WTC11 (cell line): ENCODE data around the gene DCLRE1A. TPM values are rescaled to one million over a fixed set of nuclear protein-coding genes. Genes with fewer than 3 reads are reported as not detected.

Experiments used
- ATAC-seq: fragments of 200-7000 bp; cut with Tn5 transposase; 2 replicates; pipeline ENCODE4 v1.10.0; 2021; ENCODE audit warnings: mild to moderate bottlenecking, moderate library complexity
- CTCF ChIA-PET: fragments of 300-600 bp; sonication (Branson Sonifier 250); formaldehyde crosslinking; loops from one replicate; lab custom pipeline; 2021; ENCODE audit warnings: antibody characterized with exemption; lab: Charles Lee
- POLR2A ChIA-PET: fragments of 350-600 bp; sonication (Branson Sonifier 250); formaldehyde crosslinking; loops from one replicate; lab custom pipeline; 2021; ENCODE audit warnings: antibody characterized with exemption; lab: Charles Lee
- DNase-seq: peaks from one replicate; pipeline ENCODE4 v3.0.0; 2021; ENCODE audit warnings: low spot score
- H3K27ac Mint-ChIP-seq: 2 replicates; pipeline ENCODE4 v1.8.0; 2021; ENCODE audit warnings: mixed read lengths
- H3K27me3 Mint-ChIP-seq: 2 replicates; pipeline ENCODE4 v1.8.0; 2021; ENCODE audit warnings: low read depth, mild to moderate bottlenecking, moderate library complexity, mixed read lengths
- H3K36me3 Mint-ChIP-seq: 2 replicates; pipeline ENCODE4 v1.8.0; 2021; ENCODE audit warnings: mixed read lengths
- H3K4me1 Mint-ChIP-seq: 2 replicates; pipeline ENCODE4 v1.8.0; 2022; ENCODE audit warnings: mixed read lengths
- H3K4me3 Mint-ChIP-seq: 2 replicates; pipeline ENCODE4 v1.8.0; 2021; ENCODE audit warnings: mild to moderate bottlenecking, moderate library complexity, mixed read lengths
- H3K9me3 Mint-ChIP-seq: 2 replicates; pipeline ENCODE4 v1.8.0; 2021; ENCODE audit warnings: mixed read lengths
- CBFB ChIP-seq: sonication (generic); formaldehyde crosslinking; IDR thresholded peaks from 2 replicates; pipeline ENCODE4 v1.8.1; 2022; ENCODE audit warnings: mild to moderate bottlenecking, low read depth, missing genetic modification reagents
- CREM ChIP-seq: sonication (generic); formaldehyde crosslinking; IDR thresholded peaks from 2 replicates; pipeline ENCODE4 v1.8.1; 2022; ENCODE audit warnings: mild to moderate bottlenecking, missing genetic modification reagents, moderate library complexity
- ELF4 ChIP-seq: sonication (generic); formaldehyde crosslinking; IDR thresholded peaks from 2 replicates; pipeline ENCODE4 v1.8.1; 2022; ENCODE audit warnings: low read depth, mild to moderate bottlenecking, moderate library complexity, missing genetic modification reagents
- EMX1 ChIP-seq: fragments of 250-450 bp; sonication (Bioruptor Pico); IDR thresholded peaks from 2 replicates; pipeline ENCODE4 v1.8.0; 2021; ENCODE audit warnings: mild to moderate bottlenecking
- ESRRA ChIP-seq: sonication (generic); formaldehyde crosslinking; IDR thresholded peaks from 2 replicates; pipeline ENCODE4 v1.8.1; 2022; ENCODE audit warnings: mild to moderate bottlenecking, missing genetic modification reagents, borderline replicate concordance
- GRHL2 ChIP-seq: fragments of 250-450 bp; sonication (Bioruptor Pico); IDR thresholded peaks from 2 replicates; pipeline ENCODE4 v1.8.0; 2022; ENCODE audit warnings: mild to moderate bottlenecking, moderate library complexity; ENCODE audit not compliant: insufficient replicate concordance, severe bottlenecking
- GTF2I ChIP-seq: fragments of 250-450 bp; sonication (Bioruptor Pico); conservative IDR thresholded peaks from 2 replicates; pipeline ENCODE4 v1.4.0; 2021; ENCODE audit warnings: mild to moderate bottlenecking
- HMGA2 ChIP-seq: fragments of 250-450 bp; sonication (Bioruptor Pico); IDR thresholded peaks from 2 replicates; pipeline ENCODE4 v1.4.0; 2021; ENCODE audit warnings: mild to moderate bottlenecking, moderate library complexity
- JAZF1 ChIP-seq: fragments of 250-450 bp; sonication (Bioruptor Pico); IDR thresholded peaks from 2 replicates; pipeline ENCODE4 v1.9.0; 2021; ENCODE audit warnings: moderate library complexity, mild to moderate bottlenecking, inconsistent platforms
- KAT7 ChIP-seq: sonication (generic); formaldehyde crosslinking; IDR thresholded peaks from 2 replicates; pipeline ENCODE4 v1.8.1; 2023; ENCODE audit warnings: missing genetic modification reagents, mild to moderate bottlenecking, borderline replicate concordance
- MXD4 ChIP-seq: fragments of 250-450 bp; sonication (Bioruptor Pico); IDR thresholded peaks from 2 replicates; pipeline ENCODE4 v1.8.0; 2021; ENCODE audit warnings: mild to moderate bottlenecking, moderate library complexity, borderline replicate concordance
- NFE2L1 ChIP-seq: sonication (generic); formaldehyde crosslinking; IDR thresholded peaks from 2 replicates; pipeline ENCODE4 v1.8.1; 2023; ENCODE audit warnings: missing genetic modification reagents
- NFYB ChIP-seq: sonication (generic); formaldehyde crosslinking; conservative IDR thresholded peaks from 2 replicates; pipeline ENCODE4 v1.8.0; 2022; ENCODE audit warnings: low read depth, missing genetic modification reagents
- SMAD4 ChIP-seq: sonication (generic); formaldehyde crosslinking; IDR thresholded peaks from 2 replicates; pipeline ENCODE4 v1.8.0; 2022; ENCODE audit warnings: mild to moderate bottlenecking, missing genetic modification reagents
- TCF7 ChIP-seq: sonication (generic); formaldehyde crosslinking; IDR thresholded peaks from 2 replicates; pipeline ENCODE4 v1.8.0; 2022; ENCODE audit warnings: mild to moderate bottlenecking, low read depth, missing genetic modification reagents, moderate library complexity
- TEAD1 ChIP-seq: sonication (generic); formaldehyde crosslinking; IDR thresholded peaks from 2 replicates; pipeline ENCODE4 v1.8.0; 2022; ENCODE audit warnings: mild to moderate bottlenecking, missing genetic modification reagents
- ZNF121 ChIP-seq: sonication (generic); formaldehyde crosslinking; IDR thresholded peaks from 2 replicates; pipeline ENCODE4 v1.8.0; 2023; ENCODE audit warnings: missing genetic modification reagents
- ZNF138 ChIP-seq: sonication (generic); formaldehyde crosslinking; conservative IDR thresholded peaks from 2 replicates; pipeline ENCODE4 v1.8.1; 2022; ENCODE audit warnings: mild to moderate bottlenecking, moderate library complexity, missing genetic modification reagents
- ZNF263 ChIP-seq: sonication (generic); formaldehyde crosslinking; IDR thresholded peaks from 2 replicates; pipeline ENCODE4 v1.8.1; 2022; ENCODE audit warnings: low read depth, mild to moderate bottlenecking, moderate library complexity, missing genetic modification reagents
- ZNF671 ChIP-seq: fragments of 250-450 bp; sonication (Bioruptor Pico); IDR thresholded peaks from 2 replicates; pipeline ENCODE4 v1.8.0; 2021; ENCODE audit warnings: mild to moderate bottlenecking
- total RNA-seq: library from RNA; stranded (reverse); gene quantifications from 3 replicates; pipeline ENCODE4 v1.2.3, GENCODE V29; 2021
- TF ChIP-seq, protein P1 (sequence below): sonication (generic); formaldehyde crosslinking; IDR thresholded peaks from 2 replicates; pipeline ENCODE4 v1.8.1; 2022; ENCODE audit warnings: low read depth, missing genetic modification reagents, borderline replicate concordance
- TF ChIP-seq, protein P2 (sequence below): sonication (generic); formaldehyde crosslinking; IDR thresholded peaks from 2 replicates; pipeline ENCODE4 v1.8.1; 2022; ENCODE audit warnings: mild to moderate bottlenecking, moderate library complexity, missing genetic modification reagents
- TF ChIP-seq, protein P3 (sequence below): sonication (generic); formaldehyde crosslinking; conservative IDR thresholded peaks from 2 replicates; pipeline ENCODE4 v1.8.1; 2023; ENCODE audit warnings: mild to moderate bottlenecking, low read depth, missing genetic modification reagents, moderate library complexity
- TF ChIP-seq, protein P4 (sequence below): fragments of 250-450 bp; sonication (Bioruptor Pico); IDR thresholded peaks from 2 replicates; pipeline ENCODE4 v1.9.0; 2021; ENCODE audit warnings: mild to moderate bottlenecking, borderline replicate concordance

The DCLRE1A gene
- total RNA-seq, 1 experiment from 2014 or later, result 11.3 TPM

DNA sequence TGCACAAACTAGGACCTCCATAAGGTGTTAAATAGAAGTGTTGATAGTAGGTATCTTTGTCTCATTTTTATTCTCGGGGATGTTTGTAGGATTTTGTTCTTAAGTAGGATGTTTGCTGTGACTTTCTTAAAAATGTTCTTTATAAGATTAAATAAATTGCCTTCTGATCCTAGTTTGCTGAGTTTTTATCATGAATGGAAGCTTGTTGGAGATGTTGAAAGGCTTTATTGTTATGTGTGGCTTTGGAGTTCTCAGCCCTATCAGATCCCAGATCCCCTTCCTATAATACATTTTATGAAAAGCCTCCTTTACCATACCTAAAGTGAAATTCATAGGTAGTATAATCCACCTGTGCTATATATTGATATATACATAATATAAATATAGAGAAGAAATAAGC is 40.7 kb upstream of the DCLRE1A start (continued):
- TF ChIP-seq, protein P1, sequence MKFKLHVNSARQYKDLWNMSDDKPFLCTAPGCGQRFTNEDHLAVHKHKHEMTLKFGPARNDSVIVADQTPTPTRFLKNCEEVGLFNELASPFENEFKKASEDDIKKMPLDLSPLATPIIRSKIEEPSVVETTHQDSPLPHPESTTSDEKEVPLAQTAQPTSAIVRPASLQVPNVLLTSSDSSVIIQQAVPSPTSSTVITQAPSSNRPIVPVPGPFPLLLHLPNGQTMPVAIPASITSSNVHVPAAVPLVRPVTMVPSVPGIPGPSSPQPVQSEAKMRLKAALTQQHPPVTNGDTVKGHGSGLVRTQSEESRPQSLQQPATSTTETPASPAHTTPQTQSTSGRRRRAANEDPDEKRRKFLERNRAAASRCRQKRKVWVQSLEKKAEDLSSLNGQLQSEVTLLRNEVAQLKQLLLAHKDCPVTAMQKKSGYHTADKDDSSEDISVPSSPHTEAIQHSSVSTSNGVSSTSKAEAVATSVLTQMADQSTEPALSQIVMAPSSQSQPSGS, result no peak
- TF ChIP-seq CBFB (CRISPR knock-in tag) (no peak), SMAD4 (no peak)

DNA sequence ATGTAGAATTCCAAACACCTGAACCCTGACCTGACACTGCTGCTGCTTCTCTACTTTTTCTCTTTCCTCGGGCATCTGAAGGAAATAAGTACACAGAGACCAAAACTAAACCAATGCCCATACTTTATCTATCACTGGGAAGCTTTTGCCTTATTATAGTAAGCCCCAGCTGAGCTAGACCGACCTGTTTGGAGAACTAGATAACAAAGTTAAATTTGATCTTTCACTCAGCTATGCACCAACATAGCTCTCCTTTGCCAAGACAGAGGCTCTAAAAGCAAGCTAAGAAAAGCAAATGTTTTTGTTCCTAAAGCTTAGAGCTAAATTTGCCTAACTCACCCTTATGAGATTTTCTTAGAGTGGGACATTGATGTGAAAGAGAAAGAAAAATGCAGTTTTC is 39.7 kb upstream of the DCLRE1A start:
- Mint-ChIP-seq H3K27ac (no peak overlapping the region), H3K36me3 (peaks cover 33% of the 10 kb centered on the region)
- ATAC-seq, result no peak
- TF ChIP-seq, protein P1, result no peak
- TF ChIP-seq MXD4 (no peak), ZNF263 (no peak), JAZF1 (no peak), EMX1 (CRISPR knock-in tag) (no peak), ZNF121 (CRISPR knock-in tag) (no peak), ELF4 (CRISPR knock-in tag) (no peak), NFYB (no peak), TEAD1 (CRISPR knock-in tag) (no peak), GTF2I (CRISPR knock-in tag) (no peak), ZNF671 (CRISPR knock-in tag) (no peak), ZNF138 (CRISPR knock-in tag) (no peak)
- TF ChIP-seq, protein P2, sequence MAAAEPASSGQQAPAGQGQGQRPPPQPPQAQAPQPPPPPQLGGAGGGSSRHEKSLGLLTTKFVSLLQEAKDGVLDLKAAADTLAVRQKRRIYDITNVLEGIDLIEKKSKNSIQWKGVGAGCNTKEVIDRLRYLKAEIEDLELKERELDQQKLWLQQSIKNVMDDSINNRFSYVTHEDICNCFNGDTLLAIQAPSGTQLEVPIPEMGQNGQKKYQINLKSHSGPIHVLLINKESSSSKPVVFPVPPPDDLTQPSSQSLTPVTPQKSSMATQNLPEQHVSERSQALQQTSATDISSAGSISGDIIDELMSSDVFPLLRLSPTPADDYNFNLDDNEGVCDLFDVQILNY, result no peak
- TF ChIP-seq, all 79 proteins: peak for 0
- peaks cover 9% of the 10 kb centered on the region for H3K9me3 Mint-ChIP-seq
- POLR2A ChIA-PET, result no interaction called here
- DNase-seq, result no peak
- H3K4me1 Mint-ChIP-seq, result no peaks in the 10 kb centered on the region
- no peak overlapping the region for H3K4me3 Mint-ChIP-seq
- CTCF ChIA-PET, result no interaction called here
- no peaks in the 10 kb centered on the region for H3K27me3 Mint-ChIP-seq

DNA sequence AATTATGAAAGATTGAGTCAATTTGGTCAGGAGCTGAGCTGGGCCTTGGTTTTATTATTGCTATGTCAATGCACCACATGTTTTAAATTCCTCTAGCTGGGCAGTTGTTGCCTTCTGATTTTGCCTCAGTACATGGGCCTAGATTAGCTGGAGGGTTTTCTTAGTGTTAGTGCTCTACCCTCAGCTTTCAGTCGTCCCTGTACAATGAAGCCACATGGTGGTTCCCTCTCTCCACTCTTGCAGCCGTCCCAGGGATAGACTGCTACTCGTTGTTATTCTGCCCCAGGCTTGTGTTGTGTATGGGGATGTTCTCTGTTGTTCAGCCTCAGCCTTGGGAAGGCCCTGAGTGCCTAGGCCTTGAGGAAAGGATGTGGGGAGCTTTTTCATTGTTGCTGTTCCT is 37.6 kb upstream of the DCLRE1A start:
- Mint-ChIP-seq H3K27me3 (no peaks in the 10 kb centered on the region), H3K9me3 (peaks cover 9% of the 10 kb centered on the region), H3K27ac (no peak overlapping the region; the same call in 1 of the 2 replicates), H3K4me1 (no peaks in the 10 kb centered on the region), H3K4me3 (no peak overlapping the region), H3K36me3 (peaks cover 36% of the 10 kb centered on the region)
- CTCF ChIA-PET, result no interaction called here
- POLR2A ChIA-PET, result no interaction called here
- no peak for ATAC-seq
- DNase-seq, result no peak
- TF ChIP-seq KAT7 (no peak), CREM (no peak), TCF7 (CRISPR knock-in tag) (no peak), HMGA2 (CRISPR knock-in tag) (no peak), NFE2L1 (CRISPR knock-in tag) (no peak), ESRRA (CRISPR knock-in tag) (no peak), ZNF138 (CRISPR knock-in tag) (no peak), GRHL2 (no peak)
- TF ChIP-seq, protein P3, sequence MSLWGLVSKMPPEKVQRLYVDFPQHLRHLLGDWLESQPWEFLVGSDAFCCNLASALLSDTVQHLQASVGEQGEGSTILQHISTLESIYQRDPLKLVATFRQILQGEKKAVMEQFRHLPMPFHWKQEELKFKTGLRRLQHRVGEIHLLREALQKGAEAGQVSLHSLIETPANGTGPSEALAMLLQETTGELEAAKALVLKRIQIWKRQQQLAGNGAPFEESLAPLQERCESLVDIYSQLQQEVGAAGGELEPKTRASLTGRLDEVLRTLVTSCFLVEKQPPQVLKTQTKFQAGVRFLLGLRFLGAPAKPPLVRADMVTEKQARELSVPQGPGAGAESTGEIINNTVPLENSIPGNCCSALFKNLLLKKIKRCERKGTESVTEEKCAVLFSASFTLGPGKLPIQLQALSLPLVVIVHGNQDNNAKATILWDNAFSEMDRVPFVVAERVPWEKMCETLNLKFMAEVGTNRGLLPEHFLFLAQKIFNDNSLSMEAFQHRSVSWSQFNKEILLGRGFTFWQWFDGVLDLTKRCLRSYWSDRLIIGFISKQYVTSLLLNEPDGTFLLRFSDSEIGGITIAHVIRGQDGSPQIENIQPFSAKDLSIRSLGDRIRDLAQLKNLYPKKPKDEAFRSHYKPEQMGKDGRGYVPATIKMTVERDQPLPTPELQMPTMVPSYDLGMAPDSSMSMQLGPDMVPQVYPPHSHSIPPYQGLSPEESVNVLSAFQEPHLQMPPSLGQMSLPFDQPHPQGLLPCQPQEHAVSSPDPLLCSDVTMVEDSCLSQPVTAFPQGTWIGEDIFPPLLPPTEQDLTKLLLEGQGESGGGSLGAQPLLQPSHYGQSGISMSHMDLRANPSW (CRISPR knock-in tag), result no peak
- TF ChIP-seq, protein P4, sequence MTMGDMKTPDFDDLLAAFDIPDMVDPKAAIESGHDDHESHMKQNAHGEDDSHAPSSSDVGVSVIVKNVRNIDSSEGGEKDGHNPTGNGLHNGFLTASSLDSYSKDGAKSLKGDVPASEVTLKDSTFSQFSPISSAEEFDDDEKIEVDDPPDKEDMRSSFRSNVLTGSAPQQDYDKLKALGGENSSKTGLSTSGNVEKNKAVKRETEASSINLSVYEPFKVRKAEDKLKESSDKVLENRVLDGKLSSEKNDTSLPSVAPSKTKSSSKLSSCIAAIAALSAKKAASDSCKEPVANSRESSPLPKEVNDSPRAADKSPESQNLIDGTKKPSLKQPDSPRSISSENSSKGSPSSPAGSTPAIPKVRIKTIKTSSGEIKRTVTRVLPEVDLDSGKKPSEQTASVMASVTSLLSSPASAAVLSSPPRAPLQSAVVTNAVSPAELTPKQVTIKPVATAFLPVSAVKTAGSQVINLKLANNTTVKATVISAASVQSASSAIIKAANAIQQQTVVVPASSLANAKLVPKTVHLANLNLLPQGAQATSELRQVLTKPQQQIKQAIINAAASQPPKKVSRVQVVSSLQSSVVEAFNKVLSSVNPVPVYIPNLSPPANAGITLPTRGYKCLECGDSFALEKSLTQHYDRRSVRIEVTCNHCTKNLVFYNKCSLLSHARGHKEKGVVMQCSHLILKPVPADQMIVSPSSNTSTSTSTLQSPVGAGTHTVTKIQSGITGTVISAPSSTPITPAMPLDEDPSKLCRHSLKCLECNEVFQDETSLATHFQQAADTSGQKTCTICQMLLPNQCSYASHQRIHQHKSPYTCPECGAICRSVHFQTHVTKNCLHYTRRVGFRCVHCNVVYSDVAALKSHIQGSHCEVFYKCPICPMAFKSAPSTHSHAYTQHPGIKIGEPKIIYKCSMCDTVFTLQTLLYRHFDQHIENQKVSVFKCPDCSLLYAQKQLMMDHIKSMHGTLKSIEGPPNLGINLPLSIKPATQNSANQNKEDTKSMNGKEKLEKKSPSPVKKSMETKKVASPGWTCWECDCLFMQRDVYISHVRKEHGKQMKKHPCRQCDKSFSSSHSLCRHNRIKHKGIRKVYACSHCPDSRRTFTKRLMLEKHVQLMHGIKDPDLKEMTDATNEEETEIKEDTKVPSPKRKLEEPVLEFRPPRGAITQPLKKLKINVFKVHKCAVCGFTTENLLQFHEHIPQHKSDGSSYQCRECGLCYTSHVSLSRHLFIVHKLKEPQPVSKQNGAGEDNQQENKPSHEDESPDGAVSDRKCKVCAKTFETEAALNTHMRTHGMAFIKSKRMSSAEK (CRISPR knock-in tag), result no peak
